Measurements from ENCODE around the gene AHNAK. TPM values are rescaled to one million over a fixed set of nuclear protein-coding genes. Genes with fewer than 3 reads are reported as not detected.
"Not testable (repeated sequence)": the region's sequence is repeated elsewhere in the genome, so short reads cannot be mapped to it uniquely, and the experiment has no call there.

AHNAK gene
- polyA plus RNA-seq, 1 donor: 134 TPM

DNA sequence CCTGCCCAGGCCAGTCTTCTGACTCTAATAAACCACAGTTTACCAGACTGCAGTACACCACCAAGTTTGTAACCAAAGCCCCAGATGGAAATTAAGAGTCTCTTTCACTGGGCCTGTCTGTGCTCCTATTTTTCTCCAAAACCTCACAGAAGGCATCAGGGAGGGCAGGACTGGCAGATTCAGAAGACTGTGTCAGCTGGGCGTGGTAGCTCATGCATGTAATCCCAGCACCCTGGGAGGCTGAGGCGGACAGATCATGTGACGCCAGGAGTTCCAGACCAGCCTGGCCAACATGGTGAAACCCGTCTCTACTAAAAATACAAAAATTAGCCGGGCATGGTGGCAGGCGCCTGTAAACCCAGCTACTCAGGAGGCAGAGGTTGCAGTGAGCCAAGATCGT lies 38.8 kb upstream of the AHNAK start:
- H3K4me1 ChIP-seq (ENCODE audit: control insufficient read depth, insufficient read depth, low read length); H3K27ac ChIP-seq (ENCODE audit: low read length); DNase-seq; H3K27me3 ChIP-seq (ENCODE audit: control insufficient read depth, insufficient read depth, low read length); H3K4me3 ChIP-seq (ENCODE audit: low read length); H3K9me3 ChIP-seq (ENCODE audit: control insufficient read depth, low read depth, low read length): not testable (repeated sequence)
- H3K36me3 ChIP-seq (ENCODE audit: control insufficient read depth, insufficient read depth, low read length): peaks cover 41% of the 10 kb centered on the region
- WGBS (ENCODE audit: insufficient coverage, low lambda C conversion rate): no CpG with 5 or more reads among the region's 7 CpGs

DNA sequence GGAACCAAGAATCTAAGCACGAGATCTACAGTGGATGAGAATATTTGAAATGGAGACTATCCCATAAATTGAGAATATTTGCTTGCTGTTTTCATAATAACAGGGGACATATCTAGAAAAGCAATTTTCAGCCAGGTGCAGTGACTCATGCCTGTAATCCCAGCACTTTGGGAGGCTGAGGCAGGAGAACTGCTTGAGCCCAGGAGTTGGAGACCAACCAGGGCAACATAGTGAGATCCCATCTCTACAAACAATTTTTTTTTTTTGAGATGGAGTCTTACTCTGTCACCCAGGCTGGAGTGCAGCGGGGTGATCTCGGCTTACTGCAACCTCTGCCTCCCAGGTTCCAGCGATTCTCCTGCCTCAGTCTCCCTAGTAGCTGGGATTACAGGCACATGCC lies 35.1 kb upstream of the AHNAK start:
- peaks cover 47% of the 10 kb centered on the region for H3K36me3 ChIP-seq (ENCODE audit: control insufficient read depth, insufficient read depth, low read length)

DNA sequence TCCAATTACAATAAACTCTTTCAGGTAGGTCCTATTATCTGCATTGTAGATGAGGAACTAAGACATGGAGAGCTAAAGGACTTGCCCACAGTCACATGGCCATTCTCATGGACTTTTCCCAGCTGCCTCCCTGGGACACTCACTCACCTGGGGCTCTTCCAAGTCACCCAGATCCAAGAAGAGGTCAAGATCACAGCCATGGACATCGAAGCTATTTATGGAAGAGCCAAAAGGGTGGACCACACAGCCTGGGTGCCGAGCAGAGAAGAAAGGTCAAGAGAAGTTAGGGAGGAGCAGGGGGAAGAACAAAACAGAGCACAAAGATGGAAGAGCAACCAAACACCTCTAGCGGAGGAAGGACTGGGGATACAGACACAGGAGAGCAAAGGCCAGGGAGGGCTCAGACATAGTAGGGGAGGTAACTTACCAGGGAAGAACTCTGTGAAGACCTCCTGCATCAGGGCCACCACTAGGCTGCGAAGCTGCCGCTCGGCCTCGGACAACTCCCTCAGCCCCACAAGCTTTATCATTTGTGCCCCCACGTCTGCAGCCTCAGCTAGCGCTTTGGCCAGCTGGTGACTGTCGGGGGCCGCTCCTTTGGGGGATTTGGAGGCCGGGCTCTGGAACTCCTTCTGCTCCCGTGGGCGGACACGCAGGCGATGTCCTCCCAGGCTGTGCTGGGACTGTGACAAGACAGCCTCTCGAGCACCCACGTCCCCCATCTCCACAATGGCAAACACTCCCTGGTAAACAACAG lies 34.5 kb upstream of the AHNAK start:
- no peaks in the 10 kb centered on the region for H3K9me3 ChIP-seq (ENCODE audit: control insufficient read depth, low read depth, low read length)
- no peak for DNase-seq
- H3K4me1 ChIP-seq (ENCODE audit: control insufficient read depth, insufficient read depth, low read length): no peaks in the 10 kb centered on the region
- peaks cover 51% of the 10 kb centered on the region for H3K36me3 ChIP-seq (ENCODE audit: control insufficient read depth, insufficient read depth, low read length)
- 100% methylated on average over 1 of the region's 18 CpGs for WGBS (ENCODE audit: insufficient coverage, low lambda C conversion rate)
- H3K27ac ChIP-seq (ENCODE audit: low read length): no peak overlapping the region
- no peaks in the 10 kb centered on the region for H3K27me3 ChIP-seq (ENCODE audit: control insufficient read depth, insufficient read depth, low read length)
- H3K4me3 ChIP-seq (ENCODE audit: low read length): no peak overlapping the region

More for the DNA sequence above, 35.1 kb upstream of the AHNAK start:
- not testable (repeated sequence) for DNase-seq; H3K4me3 ChIP-seq (ENCODE audit: low read length); H3K9me3 ChIP-seq (ENCODE audit: control insufficient read depth, low read depth, low read length); H3K27me3 ChIP-seq (ENCODE audit: control insufficient read depth, insufficient read depth, low read length); H3K27ac ChIP-seq (ENCODE audit: low read length); H3K4me1 ChIP-seq (ENCODE audit: control insufficient read depth, insufficient read depth, low read length)
- no CpG with 5 or more reads among the region's 4 CpGs for WGBS (ENCODE audit: insufficient coverage, low lambda C conversion rate)

DNA sequence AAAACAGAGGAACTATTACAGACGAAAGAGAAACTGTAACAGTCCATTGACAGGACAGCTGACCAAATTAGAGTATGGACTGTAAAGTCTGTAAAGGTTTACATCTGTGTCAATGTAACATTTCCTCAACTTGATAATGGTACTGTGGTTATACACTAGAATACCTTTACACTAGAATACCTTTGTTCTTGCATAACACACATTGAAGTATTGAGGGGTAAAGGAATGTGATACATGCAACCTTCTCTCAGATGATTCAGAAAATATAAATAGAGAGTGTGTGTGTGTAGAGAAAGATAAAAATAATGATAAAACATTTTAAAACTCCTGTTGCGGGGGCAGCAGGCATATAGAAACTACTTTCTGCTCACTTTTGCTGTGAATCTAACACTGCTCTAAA lies 32.6 kb upstream of the AHNAK start:
- H3K4me1 ChIP-seq (ENCODE audit: control insufficient read depth, insufficient read depth, low read length): peaks cover 11% of the 10 kb centered on the region
- H3K9me3 ChIP-seq (ENCODE audit: control insufficient read depth, low read depth, low read length): no peaks in the 10 kb centered on the region
- H3K27me3 ChIP-seq (ENCODE audit: control insufficient read depth, insufficient read depth, low read length): no peaks in the 10 kb centered on the region
- WGBS (ENCODE audit: insufficient coverage, low lambda C conversion rate): 100% methylated on average over 1 of the region's 2 CpGs
- no peak for DNase-seq
- H3K36me3 ChIP-seq (ENCODE audit: control insufficient read depth, insufficient read depth, low read length): peaks cover 49% of the 10 kb centered on the region
- H3K4me3 ChIP-seq (ENCODE audit: low read length): no peak overlapping the region
- no peak overlapping the region for H3K27ac ChIP-seq (ENCODE audit: low read length)

DNA sequence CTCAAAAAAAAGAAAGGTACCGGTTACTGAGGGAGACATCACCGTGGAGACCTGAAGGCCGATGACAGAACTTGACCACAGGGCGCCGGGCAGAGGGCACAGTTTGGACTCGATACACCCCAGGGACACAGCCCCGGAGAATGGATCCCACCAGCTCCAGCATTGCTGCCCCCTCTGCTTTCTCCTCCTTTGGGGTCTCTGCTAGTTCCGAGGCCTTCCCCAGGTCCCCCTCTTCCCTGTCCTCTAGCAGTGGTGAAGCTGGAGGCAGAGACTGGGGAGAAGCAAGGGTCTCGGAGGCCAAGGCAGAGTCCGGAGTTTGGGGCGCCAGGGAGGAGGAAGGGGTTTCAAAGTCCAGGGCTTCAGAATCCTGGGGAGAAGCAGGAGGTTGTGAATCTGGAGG lies 31.9 kb upstream of the AHNAK start:
- H3K27me3 ChIP-seq (ENCODE audit: control insufficient read depth, insufficient read depth, low read length): no peaks in the 10 kb centered on the region
- H3K4me3 ChIP-seq (ENCODE audit: low read length): no peak overlapping the region
- H3K4me1 ChIP-seq (ENCODE audit: control insufficient read depth, insufficient read depth, low read length): peaks cover 11% of the 10 kb centered on the region
- no peak for DNase-seq
- no peaks in the 10 kb centered on the region for H3K9me3 ChIP-seq (ENCODE audit: control insufficient read depth, low read depth, low read length)
- peaks cover 49% of the 10 kb centered on the region for H3K36me3 ChIP-seq (ENCODE audit: control insufficient read depth, insufficient read depth, low read length)
- no peak overlapping the region for H3K27ac ChIP-seq (ENCODE audit: low read length)
- whole genome bisulfite sequencing (ENCODE audit: insufficient coverage, low lambda C conversion rate): no CpG with 5 or more reads among the region's 11 CpGs

DNA sequence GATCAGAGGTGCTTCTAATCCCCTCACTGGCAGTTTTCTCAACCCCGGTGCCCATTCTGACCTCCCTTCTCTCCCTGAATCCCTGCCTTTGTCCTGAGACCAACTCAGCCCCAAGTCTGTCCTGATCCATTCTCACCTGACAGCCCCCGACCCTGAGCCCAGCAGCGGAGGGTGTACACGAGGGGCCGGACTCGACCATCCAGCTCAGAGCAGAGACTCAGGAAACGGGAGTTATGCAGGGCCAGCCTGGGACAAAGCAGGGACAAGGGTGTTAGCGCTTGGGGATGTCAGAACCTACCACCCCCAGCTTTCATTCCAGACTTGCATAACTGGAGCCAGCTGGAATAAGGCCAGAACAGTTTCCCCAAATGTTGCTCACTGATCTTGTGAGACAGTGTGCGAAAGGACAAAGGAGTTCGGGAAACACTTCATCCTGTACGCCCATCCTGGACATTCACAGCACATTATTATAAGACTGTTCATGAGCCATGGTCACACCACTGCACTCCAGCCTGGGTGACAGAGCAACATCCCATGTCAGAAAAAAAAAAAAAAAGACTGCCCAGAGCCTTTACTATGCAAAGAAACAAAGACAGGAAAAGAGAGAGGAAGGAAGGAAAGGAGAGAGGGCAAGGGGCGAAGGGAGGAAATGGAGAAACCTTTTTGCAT lies 30.6 kb upstream of the AHNAK start:
- WGBS (ENCODE audit: insufficient coverage, low lambda C conversion rate): 100% methylated on average over 1 of the region's 12 CpGs
- peaks cover 16% of the 10 kb centered on the region for H3K4me1 ChIP-seq (ENCODE audit: control insufficient read depth, insufficient read depth, low read length)
- no peaks in the 10 kb centered on the region for H3K9me3 ChIP-seq (ENCODE audit: control insufficient read depth, low read depth, low read length)
- H3K27ac ChIP-seq (ENCODE audit: low read length): peak overlapping the region; percentile 13
- no peak for DNase-seq
- H3K36me3 ChIP-seq (ENCODE audit: control insufficient read depth, insufficient read depth, low read length): peaks cover 51% of the 10 kb centered on the region
- no peaks in the 10 kb centered on the region for H3K27me3 ChIP-seq (ENCODE audit: control insufficient read depth, insufficient read depth, low read length)
- no peak overlapping the region for H3K4me3 ChIP-seq (ENCODE audit: low read length)

GRCh38 chr11:62575837-62576236 lies 29.2 kb upstream of the AHNAK start:
- peaks cover 54% of the 10 kb centered on the region for H3K36me3 ChIP-seq (ENCODE audit: control insufficient read depth, insufficient read depth, low read length)
- no peaks in the 10 kb centered on the region for H3K27me3 ChIP-seq (ENCODE audit: control insufficient read depth, insufficient read depth, low read length)
- WGBS (ENCODE audit: insufficient coverage, low lambda C conversion rate): no CpG with 5 or more reads among the region's 14 CpGs
- H3K4me3 ChIP-seq (ENCODE audit: low read length): no peak overlapping the region
- H3K9me3 ChIP-seq (ENCODE audit: control insufficient read depth, low read depth, low read length): no peaks in the 10 kb centered on the region
- H3K4me1 ChIP-seq (ENCODE audit: control insufficient read depth, insufficient read depth, low read length): peaks cover 19% of the 10 kb centered on the region
- H3K27ac ChIP-seq (ENCODE audit: low read length): no peak overlapping the region
- DNase-seq: no peak

DNA sequence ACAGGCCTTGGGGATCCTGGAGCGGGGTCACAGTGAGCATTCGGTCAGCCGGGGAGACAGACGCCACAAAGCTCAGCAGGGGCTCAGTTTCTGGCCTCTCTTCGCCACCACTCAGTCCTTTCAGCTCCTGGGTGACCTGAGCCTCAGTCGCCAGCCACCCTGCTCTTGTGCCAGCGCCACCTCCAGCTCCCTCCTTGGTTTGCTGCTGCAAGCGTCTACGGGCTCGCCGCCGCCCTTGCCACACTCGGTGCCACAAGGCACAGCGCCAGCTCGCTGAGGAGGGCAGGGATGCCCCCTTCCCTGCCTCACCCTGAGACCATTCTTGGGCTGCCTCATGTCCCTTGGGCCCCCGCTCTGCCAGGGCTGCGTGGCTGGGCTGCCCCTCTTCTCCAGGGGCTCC lies 28.6 kb upstream of the AHNAK start:
- H3K4me1 ChIP-seq (ENCODE audit: control insufficient read depth, insufficient read depth, low read length): peaks cover 19% of the 10 kb centered on the region
- DNase-seq: no peak
- WGBS (ENCODE audit: insufficient coverage, low lambda C conversion rate): no CpG with 5 or more reads among the region's 17 CpGs
- H3K36me3 ChIP-seq (ENCODE audit: control insufficient read depth, insufficient read depth, low read length): peaks cover 58% of the 10 kb centered on the region
- no peaks in the 10 kb centered on the region for H3K27me3 ChIP-seq (ENCODE audit: control insufficient read depth, insufficient read depth, low read length)
- H3K9me3 ChIP-seq (ENCODE audit: control insufficient read depth, low read depth, low read length): no peaks in the 10 kb centered on the region
- H3K27ac ChIP-seq (ENCODE audit: low read length): peak overlapping the region; percentile 89
- peak overlapping the region; percentile 85 for H3K4me3 ChIP-seq (ENCODE audit: low read length)

DNA sequence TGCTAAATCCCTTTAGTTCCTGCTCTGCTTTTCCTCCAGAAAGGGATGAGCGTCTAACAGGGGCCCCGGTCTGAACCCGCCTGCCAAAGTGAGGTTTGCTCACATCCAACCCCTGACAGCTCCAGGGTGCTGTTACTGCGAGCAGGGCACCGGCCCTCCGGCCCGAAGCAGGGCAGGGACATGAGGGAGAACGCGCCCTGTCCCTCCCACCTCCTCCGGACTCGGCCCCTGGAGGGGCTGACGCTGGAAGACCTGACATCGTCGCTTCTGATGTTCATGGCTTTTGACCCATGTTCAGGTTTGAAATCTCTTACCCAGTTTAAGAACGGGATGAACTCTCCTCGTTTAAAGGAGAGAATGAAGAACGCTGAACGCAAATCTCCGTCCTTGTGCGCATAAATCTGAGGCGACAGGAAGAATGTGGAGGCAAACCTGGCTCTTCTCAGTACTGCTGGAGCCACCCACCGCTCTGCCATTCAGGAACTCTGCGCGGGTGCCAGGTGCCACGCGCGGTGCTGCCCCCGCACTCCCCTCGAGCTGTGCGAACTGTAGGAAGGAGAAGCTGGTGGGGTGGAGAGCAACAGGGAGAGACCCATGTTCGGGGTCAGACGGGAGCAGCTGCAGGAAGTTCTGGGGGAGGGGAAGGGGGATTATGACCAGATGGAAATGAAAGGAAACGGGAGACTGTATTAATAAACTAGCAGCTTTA lies 27.9 kb upstream of the AHNAK start:
- Histone ChIP-seq H3K9me3 (ENCODE audit: control insufficient read depth, low read depth, low read length) (no peaks in the 10 kb centered on the region), H3K4me1 (ENCODE audit: control insufficient read depth, insufficient read depth, low read length) (peaks cover 19% of the 10 kb centered on the region), H3K27me3 (ENCODE audit: control insufficient read depth, insufficient read depth, low read length) (no peaks in the 10 kb centered on the region), H3K27ac (ENCODE audit: low read length) (peak overlapping the region; percentile 89), H3K4me3 (ENCODE audit: low read length) (peak overlapping the region; percentile 85), H3K36me3 (ENCODE audit: control insufficient read depth, insufficient read depth, low read length) (peaks cover 61% of the 10 kb centered on the region)
- no CpG with 5 or more reads among the region's 33 CpGs for WGBS (ENCODE audit: insufficient coverage, low lambda C conversion rate)
- DNase-seq: peak in 1 of 2 donors; percentile 63

GRCh38 chr11:62573592-62574362 lies 27.2 kb upstream of the AHNAK start, which contains the start of gene EEF1G:
TSS of gene EEF1G (minus strand) at chr11:62573891. CDS start at chr11:62573842, 49 bp downstream.
- no CpG with 5 or more reads among the region's 46 CpGs for WGBS (ENCODE audit: insufficient coverage, low lambda C conversion rate)
- peak; percentile 100 for DNase-seq
- Histone ChIP-seq H3K27ac (ENCODE audit: low read length) (peak within 1 kb of the TSS; percentile 89), H3K27me3 (ENCODE audit: control insufficient read depth, insufficient read depth, low read length) (no peaks in the 10 kb centered on the region), H3K4me3 (ENCODE audit: low read length) (peak within 1 kb of the TSS; percentile 85), H3K9me3 (ENCODE audit: control insufficient read depth, low read depth, low read length) (no peaks in the 10 kb centered on the region), H3K36me3 (ENCODE audit: control insufficient read depth, insufficient read depth, low read length) (peaks cover 65% of the 10 kb centered on the region), H3K4me1 (ENCODE audit: control insufficient read depth, insufficient read depth, low read length) (peaks cover 19% of the 10 kb centered on the region)
